Renal cortex interstitium (tissue), 11 donors: ENCODE data around the gene HMCN2. TPM values are rescaled to one million over a fixed set of nuclear protein-coding genes. Genes with fewer than 3 reads are reported as not detected.
"Not testable (repeated sequence)": the region's sequence is repeated elsewhere in the genome, so short reads cannot be mapped to it uniquely, and the experiment has no call there.

Experiments used
- DNase-seq, 11 donors: peaks; one replicate each; pipeline ENCODE4 v3.0.0-alpha.2; 2013; ENCODE audit warnings: low read depth in 9 of 11, low spot score in 4 of 11; ENCODE audit errors: extremely low read depth in 1 of 11
- polyA plus RNA-seq, 3 donors: library from polyadenylated mRNA; unstranded; fragments of 120-200 nt; gene quantifications; one replicate each; pipeline ENCODE4 v1.2.1, GENCODE V29; 2013; ENCODE audit not compliant: insufficient read length in 3 of 3

HMCN2 gene
- polyA plus RNA-seq, 3 donors = 0.76 to 1.6 (median 1.3) TPM

- DNase-seq = no peak
These were observed 164.7 kb downstream of the HMCN2 start for GRCh38 chr9:130430232-130430631.

GRCh38 chr9:130430734-130431535 is 165.4 kb downstream of the HMCN2 start:
- DNase-seq = no peak

DNA sequence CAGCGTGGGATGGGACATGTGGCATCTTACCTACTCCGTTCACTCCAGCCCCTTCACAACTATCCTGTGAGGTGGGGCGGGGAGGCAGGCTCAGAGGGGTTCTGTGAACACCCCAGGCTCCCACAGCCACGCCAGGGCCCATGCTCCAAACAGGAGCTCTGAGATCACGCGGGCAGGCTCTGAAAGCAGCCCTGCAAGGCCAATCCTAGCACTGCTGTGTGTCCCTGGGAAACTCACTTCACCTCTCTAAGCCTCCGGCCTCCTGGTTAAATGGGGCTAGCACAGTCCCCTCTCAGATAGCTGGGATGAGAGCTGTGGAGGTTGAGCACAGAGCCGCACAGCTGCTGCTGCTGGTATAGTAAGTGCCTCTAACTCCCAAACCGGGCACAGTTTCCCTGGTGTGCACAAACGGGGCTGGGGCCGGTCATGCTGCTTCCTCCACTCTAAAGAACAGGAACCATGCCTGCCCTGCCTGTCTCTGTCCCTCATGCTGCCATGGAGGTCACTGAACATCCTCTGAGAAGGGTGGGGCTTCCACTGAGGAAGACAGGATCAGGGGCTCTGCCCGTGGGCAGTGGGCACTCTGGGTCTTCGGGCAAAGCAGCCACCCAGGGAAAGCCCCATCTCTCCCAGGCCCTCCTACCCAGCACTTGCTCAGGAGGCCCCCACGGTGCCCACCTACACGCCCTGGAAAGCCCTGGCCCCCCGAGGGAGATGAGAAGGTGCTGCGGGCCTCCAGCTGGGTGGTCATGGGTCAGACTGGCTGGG is 166.2 kb downstream of the HMCN2 start:
- no peak for DNase-seq

DNA sequence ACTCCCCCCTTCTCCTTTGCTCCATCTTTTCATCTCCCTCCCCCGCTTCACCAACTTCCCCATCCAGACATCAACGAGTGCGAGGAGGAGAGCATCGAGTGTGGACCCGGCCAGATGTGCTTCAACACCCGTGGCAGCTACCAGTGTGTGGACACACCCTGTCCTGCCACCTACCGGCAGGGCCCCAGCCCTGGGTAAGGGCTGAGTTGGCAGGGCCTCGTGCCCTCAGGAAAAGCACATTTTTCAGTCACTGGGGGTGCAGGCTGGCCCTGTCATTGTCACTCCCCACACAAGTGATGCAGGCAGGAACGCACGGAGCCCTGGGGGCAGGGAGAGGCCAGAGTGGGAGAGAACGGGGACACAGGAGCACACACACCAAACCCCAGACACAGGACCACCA is 166.8 kb downstream of the HMCN2 start:
- DNase-seq = no peak

- DNase-seq = no peak
These were observed 167.2 kb downstream of the HMCN2 start for GRCh38 chr9:130432796-130433167.

DNA sequence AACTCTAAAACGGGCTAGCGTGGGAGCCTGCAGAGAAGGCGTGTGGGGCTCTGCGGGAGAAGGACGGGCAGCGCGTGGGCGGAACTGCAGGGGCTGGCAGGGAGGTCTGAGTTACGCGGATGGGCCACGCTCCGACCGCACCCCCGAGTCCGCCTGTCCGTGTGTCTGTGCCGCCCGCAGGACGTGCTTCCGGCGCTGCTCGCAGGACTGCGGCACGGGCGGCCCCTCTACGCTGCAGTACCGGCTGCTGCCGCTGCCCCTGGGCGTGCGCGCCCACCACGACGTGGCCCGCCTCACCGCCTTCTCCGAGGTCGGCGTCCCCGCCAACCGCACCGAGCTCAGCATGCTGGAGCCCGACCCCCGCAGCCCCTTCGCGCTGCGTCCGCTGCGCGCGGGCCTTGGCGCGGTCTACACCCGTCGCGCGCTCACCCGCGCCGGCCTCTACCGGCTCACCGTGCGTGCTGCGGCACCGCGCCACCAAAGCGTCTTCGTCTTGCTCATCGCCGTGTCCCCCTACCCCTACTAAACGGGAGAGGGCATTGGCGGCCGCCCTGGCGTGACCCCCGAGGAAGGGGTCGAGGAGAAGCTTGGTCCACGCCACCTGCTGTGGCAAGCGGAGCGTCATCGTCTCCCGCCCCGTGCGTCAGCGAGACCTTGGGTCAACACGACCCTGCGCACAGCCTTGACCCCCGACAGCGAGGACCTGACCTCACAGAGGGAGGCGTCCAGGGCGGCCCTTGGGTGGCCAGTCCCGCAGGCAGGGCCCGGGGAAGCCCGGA is 167.8 kb downstream of the HMCN2 start:
- peak in 1 of 11 donors; percentile 36 for DNase-seq

- no peak for DNase-seq
These were observed 168.3 kb downstream of the HMCN2 start for GRCh38 chr9:130433947-130434262.

GRCh38 chr9:130434656-130435055 is 169.1 kb downstream of the HMCN2 start:
- not testable (repeated sequence) for DNase-seq

DNA sequence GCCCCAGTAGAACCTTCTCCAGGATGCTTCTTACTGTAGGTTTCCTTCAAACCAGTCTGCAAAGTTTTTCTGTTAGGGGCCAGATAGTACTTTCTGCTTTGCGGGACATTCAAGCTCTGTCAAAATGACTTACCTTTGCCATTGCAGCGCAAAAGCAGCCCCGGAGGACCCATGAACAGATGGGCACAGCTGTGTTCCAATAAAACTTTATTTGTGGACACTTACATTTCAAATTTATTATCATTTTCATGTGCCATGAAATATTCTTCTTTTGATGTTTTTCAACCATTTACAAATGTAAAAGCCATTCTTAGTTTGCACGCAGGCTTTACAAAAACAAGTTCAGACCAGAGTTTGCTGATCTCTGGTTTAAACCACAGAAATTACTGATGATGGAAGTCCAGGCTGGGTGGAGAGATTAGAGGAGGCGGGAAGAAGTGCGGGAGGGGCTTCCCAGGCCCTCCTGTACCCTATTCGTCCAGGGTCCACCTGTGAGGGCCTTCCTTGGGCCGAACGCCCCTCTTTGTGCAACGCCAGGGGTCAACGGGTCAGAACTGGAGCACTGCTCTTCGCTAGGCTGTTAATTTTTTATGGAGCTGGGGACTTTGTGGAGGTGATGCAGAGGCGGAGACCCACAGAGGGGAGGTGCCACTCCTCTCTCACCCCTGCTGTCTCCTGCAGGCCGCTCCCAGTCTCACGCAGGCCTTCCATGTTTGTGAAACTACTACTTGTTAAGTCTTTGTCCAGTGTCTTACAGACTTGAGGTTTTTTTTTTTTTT is 171.6 kb downstream of the HMCN2 start:
- no peak for DNase-seq

DNA sequence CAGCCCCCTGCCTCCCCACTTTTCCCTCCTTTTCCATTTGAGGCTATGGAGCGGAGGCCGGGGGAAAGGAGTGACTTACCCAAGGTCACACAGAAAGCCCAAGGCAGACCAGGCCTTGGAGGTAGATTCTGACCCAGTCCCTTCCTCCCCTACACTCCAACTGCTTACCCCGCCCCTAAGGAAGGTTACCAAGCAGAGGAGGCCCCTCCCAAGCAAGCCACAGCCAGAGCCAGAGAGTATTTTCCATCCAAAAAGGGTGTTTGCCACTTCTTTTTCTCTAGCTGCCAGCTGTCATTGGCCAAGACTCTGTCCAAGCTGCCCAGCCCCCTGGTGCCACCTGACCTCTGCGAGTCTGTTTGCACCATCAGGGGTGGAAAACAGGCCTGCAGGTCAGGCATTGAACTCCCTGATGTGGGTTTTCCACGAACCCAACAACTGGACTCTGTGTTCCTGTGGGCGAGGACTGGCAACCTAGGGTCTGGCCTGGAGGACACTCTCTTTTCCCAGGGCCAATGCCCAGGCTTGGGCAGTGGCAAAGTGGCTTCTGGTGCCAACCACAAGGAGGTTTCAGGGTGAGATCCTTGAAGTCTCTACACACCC is 172.9 kb downstream of the HMCN2 start:
- DNase-seq = no peak

- no peak for DNase-seq
These were observed 175.5 kb downstream of the HMCN2 start for GRCh38 chr9:130441031-130441430.

DNA sequence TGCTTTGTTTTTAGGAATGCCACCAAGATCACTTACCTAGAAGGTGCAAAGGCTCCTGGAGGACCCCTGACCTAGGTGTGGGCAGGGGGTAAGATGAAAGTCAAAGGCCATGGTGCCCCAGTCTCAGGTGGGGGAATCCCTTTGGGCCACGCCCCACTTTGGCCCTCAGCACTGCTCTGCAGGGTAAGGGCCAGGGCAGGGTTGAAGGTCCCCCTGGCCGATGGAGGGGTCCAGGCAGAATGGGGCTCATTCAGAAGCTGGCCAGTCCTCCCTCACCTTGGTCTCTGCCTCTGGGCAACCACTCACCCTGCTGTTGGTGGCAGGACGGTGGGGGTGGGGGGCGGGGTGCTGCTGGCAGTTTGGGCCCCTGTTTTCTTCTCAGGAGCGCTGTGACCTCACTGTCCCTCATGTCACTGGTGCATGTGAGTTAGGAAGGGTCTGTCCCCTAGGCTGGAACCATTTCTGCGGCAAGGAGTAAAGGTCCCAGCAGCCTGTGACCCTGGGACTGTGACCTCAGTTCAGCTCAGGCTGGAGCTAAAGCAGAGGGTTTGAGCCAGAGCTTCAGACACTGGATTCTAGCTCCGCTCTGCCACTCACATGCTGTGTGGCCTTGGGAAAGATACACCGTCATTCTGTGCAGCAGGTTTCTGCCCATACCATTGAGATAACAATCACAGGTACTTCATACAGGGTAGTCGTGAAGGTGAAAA is 177.3 kb downstream of the HMCN2 start:
- DNase-seq = no peak

DNA sequence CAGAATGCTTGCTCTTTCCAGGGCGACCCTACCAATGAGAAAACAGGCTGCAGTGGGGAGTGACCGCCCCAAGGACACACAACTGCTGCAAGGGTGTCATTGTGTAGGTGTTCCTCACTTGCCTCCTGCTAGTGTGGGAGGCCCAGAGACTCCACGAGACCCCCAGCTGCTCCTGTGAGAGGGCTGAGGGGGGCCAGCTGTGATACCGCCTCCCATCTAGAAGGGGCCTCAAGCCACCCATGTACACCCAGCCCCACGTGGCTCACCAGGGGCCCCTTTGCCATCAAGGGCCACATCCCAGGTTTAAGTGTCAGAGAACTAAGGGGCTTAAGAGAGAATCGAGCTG is 177.9 kb downstream of the HMCN2 start:
- DNase-seq = no peak

GRCh38 chr9:130443840-130444492 is 178.4 kb downstream of the HMCN2 start:
- no peak for DNase-seq

GRCh38 chr9:130444565-130445221 is 179.1 kb downstream of the HMCN2 start, which contains the start of gene ASS1:
ASS1 (plus strand) TSS chr9:130444961; CDS start chr9:130452229, 7,268 bp downstream.
- DNase-seq = peak in 1 of 11 donors; percentile 54

DNA sequence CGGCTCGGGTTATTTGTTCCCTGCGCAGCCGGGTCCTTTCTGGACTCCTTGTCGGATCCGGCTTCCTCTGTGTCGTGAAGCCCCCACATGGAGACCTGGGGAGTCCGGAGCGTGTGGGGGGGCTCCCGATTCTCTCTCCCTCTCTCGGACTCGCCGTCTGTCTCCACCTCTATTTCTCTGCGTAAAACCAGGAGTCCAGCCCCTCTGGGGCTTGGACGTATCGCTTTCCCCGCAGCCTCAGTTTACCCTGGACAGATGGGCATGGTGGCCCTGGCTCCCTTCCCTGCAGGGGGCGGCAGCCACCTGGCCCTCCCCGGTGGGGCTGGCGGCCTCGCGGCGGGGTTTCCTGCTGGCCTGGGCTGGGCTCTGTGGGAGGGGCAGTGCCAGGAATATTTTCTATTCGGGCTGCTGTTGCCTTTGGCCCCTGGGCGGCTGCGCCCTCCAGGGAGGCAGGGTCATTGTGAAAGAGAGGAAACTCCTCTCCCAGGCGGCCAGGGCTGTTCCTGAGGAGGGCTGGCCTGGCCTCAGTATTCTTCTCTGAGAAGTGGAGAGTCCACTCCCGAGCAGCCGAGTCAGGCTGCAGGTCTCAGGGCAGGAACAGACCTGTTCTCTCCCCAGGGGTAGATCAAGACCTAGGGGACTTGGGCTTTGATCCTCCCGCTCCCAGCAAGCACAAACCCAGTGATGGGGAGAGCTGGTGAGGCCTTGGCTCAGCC is 179.9 kb downstream of the HMCN2 start:
- no peak for DNase-seq
